Coronary artery (tissue), 2 donors: ENCODE results near the gene CMTR1.
"Not testable (repeated sequence)": the region's sequence is repeated elsewhere in the genome, so short reads cannot be mapped to it uniquely, and the experiment has no call there.

Experiments used
- DNase-seq: peaks from one replicate; pipeline ENCODE4 v3.0.0-alpha.2; 2017; ENCODE audit warnings: low spot score
- H3K27ac ChIP-seq, 2 donors: fragments of 200-600 bp; sonication (generic); one replicate each; pipeline ENCODE4 v1.5.1; 2016 to 2019
- H3K4me3 ChIP-seq: fragments of 200-600 bp; sonication (generic); 2 replicates; pipeline ENCODE4 v1.5.1; 2016; ENCODE audit warnings: mild to moderate bottlenecking, moderate library complexity
- TF ChIP-seq, protein P1 (sequence below): fragments of 200-600 bp; sonication (generic); IDR thresholded peaks from one replicate; pipeline ENCODE4 v1.5.1; 2019; ENCODE audit warnings: antibody characterized with exemption

Gene CMTR1

DNA sequence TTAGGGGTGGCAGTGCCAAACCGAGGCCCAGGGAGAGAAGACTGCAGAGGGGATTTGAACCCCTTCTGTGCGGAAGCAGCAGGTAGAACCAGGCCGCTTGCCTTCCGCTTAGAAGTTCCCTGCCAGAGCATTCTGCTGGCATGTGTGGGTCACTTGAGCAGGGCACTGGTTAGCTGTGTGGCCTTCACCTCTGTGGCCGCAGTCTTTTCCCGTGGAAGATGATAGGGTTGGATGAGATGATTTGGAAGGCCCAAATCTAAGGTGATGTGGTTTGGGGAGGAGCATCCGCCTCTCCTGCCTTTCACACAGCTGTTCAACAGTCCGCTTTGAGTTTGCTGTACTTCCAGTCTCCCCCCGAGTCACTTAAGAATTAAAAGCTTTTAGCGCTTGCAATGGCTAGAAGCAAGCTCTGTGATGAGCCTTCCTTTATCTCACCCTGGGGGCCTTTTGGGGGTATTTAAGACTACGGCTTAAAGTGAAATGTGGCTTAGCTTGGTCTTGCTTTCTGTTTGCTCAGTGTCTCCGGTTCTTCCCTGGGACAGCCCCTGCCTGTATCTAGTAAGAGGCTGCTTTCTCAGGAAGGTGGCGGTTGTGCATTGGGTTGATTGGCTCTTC, 743 bp downstream of the CMTR1 start:
- DNase-seq = no peak
- TF ChIP-seq, protein P1, sequence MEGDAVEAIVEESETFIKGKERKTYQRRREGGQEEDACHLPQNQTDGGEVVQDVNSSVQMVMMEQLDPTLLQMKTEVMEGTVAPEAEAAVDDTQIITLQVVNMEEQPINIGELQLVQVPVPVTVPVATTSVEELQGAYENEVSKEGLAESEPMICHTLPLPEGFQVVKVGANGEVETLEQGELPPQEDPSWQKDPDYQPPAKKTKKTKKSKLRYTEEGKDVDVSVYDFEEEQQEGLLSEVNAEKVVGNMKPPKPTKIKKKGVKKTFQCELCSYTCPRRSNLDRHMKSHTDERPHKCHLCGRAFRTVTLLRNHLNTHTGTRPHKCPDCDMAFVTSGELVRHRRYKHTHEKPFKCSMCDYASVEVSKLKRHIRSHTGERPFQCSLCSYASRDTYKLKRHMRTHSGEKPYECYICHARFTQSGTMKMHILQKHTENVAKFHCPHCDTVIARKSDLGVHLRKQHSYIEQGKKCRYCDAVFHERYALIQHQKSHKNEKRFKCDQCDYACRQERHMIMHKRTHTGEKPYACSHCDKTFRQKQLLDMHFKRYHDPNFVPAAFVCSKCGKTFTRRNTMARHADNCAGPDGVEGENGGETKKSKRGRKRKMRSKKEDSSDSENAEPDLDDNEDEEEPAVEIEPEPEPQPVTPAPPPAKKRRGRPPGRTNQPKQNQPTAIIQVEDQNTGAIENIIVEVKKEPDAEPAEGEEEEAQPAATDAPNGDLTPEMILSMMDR = no peak
- Histone ChIP-seq H3K27ac (peak overlapping the region; percentile 96 to 97), H3K4me3 (peak overlapping the region; percentile 98)

DNA sequence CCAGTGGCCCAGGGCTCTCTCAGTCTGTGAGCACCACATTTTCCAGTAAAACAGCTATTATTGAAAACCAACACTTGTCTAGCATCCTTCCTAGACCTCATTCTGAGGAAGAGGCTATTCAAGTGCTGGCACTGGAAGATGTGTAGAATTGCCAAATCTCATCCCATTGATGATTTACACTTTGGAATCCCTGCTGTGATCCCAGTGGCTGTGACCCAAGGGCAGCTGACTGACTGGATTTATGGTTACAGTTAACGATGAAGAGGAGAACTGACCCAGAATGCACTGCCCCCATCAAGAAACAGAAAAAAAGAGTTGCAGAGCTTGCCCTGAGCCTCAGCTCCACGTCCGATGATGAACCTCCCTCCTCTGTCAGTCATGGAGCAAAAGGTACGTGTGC, 2.4 kb downstream of the CMTR1 start:
- Histone ChIP-seq H3K27ac (no peak overlapping the region), H3K4me3 (no peak overlapping the region)
- TF ChIP-seq, protein P1 = no peak
- DNase-seq = no peak

DNA sequence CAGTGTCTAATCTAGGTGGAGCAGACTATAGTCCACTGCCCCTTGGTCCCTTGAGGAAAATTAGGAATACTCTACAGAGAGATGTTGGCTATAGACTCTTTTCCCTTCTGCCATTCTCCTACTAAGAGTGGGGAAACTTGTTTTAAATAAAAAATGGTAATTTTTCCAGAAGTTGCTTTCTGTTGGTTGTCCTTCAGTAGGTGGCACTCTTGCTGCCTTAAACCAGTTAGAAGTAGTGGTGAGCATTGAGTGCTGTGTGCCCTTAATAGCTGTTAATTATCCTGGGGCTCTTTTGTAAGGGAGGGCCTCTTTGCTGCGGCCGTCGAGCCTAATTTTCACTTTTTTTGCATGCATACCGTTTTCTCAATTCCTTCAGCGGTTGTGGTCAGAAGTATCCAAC, 2.8 kb downstream of the CMTR1 start:
- TF ChIP-seq, protein P1 = no peak
- no peak overlapping the region for H3K27ac ChIP-seq
- H3K4me3 ChIP-seq = no peak overlapping the region
- no peak for DNase-seq

DNA sequence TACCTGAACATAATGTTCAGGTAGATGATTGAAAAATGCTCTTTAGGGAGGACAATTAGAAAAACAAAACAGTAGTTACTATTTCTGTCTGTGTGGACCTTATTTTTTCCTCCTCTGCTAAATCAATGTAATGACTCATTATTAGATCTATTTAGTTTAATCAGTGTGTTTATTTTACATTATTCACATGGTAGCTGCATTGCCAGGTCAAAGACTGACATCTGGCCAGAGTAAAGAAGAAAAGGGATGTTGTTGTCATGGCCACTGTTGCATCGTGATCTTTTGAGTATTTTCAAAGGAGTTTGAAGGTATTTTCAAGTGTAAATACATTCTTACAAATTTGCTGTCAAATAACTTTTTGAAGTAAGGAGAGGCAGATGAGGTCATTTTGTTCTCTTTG, 5.9 kb downstream of the CMTR1 start:
- TF ChIP-seq, protein P1 = no peak
- Histone ChIP-seq H3K4me3 (no peak overlapping the region), H3K27ac (no peak overlapping the region)
- DNase-seq = no peak

DNA sequence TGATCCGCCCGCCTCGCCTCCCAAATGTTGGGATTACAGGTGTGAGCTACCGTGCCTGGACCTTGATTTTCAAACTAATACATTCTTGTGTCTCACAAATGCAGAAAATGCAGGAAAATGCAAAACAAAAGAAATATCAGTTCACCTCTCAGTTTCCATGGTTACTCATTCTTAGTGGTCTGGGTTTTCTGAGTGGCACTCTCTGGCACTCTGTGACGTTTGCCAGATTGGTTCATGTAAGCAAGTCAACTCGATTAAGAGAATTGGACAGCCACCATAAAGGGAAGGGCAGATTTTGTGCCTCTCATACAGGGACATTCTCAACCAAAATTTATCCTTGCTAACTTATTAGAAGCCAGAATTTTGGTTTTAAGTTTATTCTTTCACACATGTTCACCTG, 8.6 kb downstream of the CMTR1 start:
- Histone ChIP-seq H3K27ac (no peak overlapping the region), H3K4me3 (no peak overlapping the region)
- TF ChIP-seq, protein P1 = no peak
- DNase-seq = no peak

DNA sequence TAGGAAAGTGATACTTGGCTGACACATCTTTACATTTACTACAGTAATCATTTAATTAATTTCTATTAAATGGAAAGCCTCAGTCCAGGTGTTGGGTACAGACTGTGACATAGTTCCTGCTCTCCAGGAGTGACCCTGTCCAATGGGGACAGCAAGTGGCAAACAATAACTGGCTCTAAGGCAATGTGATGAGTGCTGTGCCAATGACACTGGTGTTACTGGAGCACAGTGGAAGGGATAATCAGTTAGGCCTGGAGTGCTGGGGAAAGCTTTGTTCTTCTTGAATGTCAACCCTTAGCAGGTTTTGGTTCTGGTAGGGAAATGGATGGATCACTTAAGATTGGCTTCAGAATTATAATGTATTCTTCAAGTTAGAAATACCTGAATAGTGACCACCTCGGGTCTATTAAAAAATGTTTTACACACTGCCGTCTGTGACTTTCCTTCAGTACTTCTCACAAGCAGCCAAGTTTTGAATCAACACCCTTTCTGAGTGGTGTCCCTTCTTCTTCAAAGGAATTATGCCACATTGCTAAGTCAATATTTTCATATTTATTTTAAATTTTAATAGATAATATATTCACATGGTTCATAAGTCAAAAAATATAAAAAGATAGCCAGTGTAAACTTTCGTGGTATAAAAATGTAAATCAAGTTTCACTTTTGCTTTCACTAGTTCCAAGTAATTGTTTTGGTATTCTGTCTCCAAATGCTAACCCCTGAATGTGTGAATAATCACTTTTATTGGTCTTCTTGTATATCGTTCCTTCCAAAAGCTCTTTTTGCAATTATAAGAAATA, 9.6 kb downstream of the CMTR1 start:
- no peak for DNase-seq
- TF ChIP-seq, protein P1 = no peak
- Histone ChIP-seq H3K4me3 (peak overlapping the region; percentile 54), H3K27ac (peak overlapping the region; percentile 64 to 68)

DNA sequence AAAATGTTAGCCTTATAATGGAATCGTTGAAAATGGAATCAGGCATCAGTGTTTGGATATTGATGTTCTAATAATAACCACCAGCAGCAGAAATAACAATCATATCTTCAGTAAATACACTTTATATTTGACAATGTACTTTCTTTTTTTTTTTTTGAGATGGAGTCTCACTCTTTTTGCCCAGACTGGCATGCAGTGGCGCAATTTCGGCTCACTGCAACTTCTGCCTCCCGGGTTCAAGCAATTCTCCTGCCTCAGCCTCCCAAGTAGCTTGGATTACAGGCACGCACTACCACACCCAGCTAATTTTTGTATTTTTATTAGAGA, 10.2 kb downstream of the CMTR1 start:
- peak overlapping the region; percentile 54 for H3K4me3 ChIP-seq
- H3K27ac ChIP-seq = peak overlapping the region; percentile 56 to 64
- not testable (repeated sequence) for DNase-seq
